K562 (cell line): Measurements from ENCODE around the gene PTPRE. TPM values are rescaled to one million over a fixed set of nuclear protein-coding genes. Genes with fewer than 3 reads are reported as not detected.

ENCODE experiments used
- ATAC-seq: fragments of 200-7000 bp; cut with Tn5 transposase; 3 replicates; pipeline ENCODE4 v1.9.1; 2020; ENCODE audit warnings: moderate library complexity
- BruUV-seq: library from RNA; stranded (reverse); fragments of 400-500 nt; replicated peaks from 2 replicates; lab custom pipeline; 2021; lab: Mats Ljungman, UMichigan
- CTCF ChIA-PET: fragments of 300-600 bp; formaldehyde crosslinking; extraction: SDS; loops from one replicate; lab custom pipeline; 2021; ENCODE audit warnings: low intra/inter-chr PET ratio; lab: Yijun Ruan, JAX
- POLR2A ChIA-PET: fragments of 300-600, 350-650 bp; sonication (Branson Sonifier 250); formaldehyde crosslinking; extraction: SDS; loops from one replicate; lab custom pipeline; 2021; ENCODE audit warnings: antibody characterized with exemption, inconsistent platforms; lab: Yijun Ruan, JAX
- DNase-seq, 4 experiments: peaks; one replicate each; pipeline versions ENCODE4 v3.0.0 to v3.0.0-alpha.2; 2011 to 2018; ENCODE audit warnings: low spot score in 3 of 4, mixed read lengths in 3 of 4; ENCODE audit errors: extremely low read depth in 1 of 4
- FAIRE-seq: peaks from 2 replicates; lab custom pipeline; 2011; peaks lifted over from hg19 to GRCh38; lab: Jason Lieb, UNC
- H2AFZ ChIP-seq: 2 replicates; pipeline ENCODE4 v1.6.0; 2011; ENCODE audit warnings: low read depth, low read length, control low read depth, inconsistent platforms
- H3K27ac ChIP-seq: fragments of 200-600 bp; 3 replicates; pipeline ENCODE4 v1.8.0; 2011; ENCODE audit warnings: low read depth, mild to moderate bottlenecking, control low read depth, inconsistent platforms, low read length, moderate library complexity, mixed read lengths; ENCODE audit errors: extremely low read depth
- H3K27me3 ChIP-seq, 2 experiments: fragments of 300-600 bp in 1 of 2; 2 replicates in 1 of 2; 3 replicates in 1 of 2; pipeline versions ENCODE4 v1.6.0 to v1.8.0; 2011; ENCODE audit warnings: inconsistent platforms in 2 of 2, low read length in 2 of 2, mild to moderate bottlenecking in 1 of 2, mixed read lengths in 1 of 2, moderate library complexity in 1 of 2; ENCODE audit not compliant: control insufficient read depth in 2 of 2, insufficient read depth in 2 of 2
- H3K36me3 ChIP-seq: fragments of 300-600 bp; 3 replicates; pipeline ENCODE4 v1.8.0; 2011; ENCODE audit warnings: mild to moderate bottlenecking, low read length, inconsistent platforms; ENCODE audit not compliant: control insufficient read depth, insufficient read depth
- H3K4me1 ChIP-seq, 2 experiments: fragments of 200-600 bp in 1 of 2; replicated peaks in 1 of 2; 2 replicates in 1 of 2; 3 replicates in 1 of 2; pipeline versions ENCODE4 v1.5.1 to v1.8.0; 2011; ENCODE audit warnings: inconsistent platforms in 2 of 2, low read length in 2 of 2, mild to moderate bottlenecking in 1 of 2, mixed read lengths in 1 of 2, moderate library complexity in 1 of 2; ENCODE audit not compliant: control insufficient read depth in 2 of 2, insufficient read depth in 2 of 2
- H3K4me2 ChIP-seq: 2 replicates; pipeline ENCODE4 v1.6.1; 2011; ENCODE audit warnings: low read length, control low read depth, inconsistent platforms, mixed read lengths; ENCODE audit not compliant: insufficient read depth
- H3K4me3 ChIP-seq: fragments of 200-600 bp; sonication (generic), shearing (Covaris generic); 2 replicates; pipeline ENCODE4 v1.5.1; 2016; ENCODE audit warnings: control low read depth, inconsistent platforms
- H3K79me2 ChIP-seq: fragments of 200-600 bp; 3 replicates; pipeline ENCODE4 v1.8.0; 2011; ENCODE audit warnings: low read length, inconsistent platforms; ENCODE audit not compliant: control insufficient read depth, insufficient read depth
- H3K9ac ChIP-seq, 2 experiments: 2 replicates each; pipeline versions ENCODE4 v1.6.0 to v1.6.1; 2011; ENCODE audit warnings: low read depth in 2 of 2, low read length in 2 of 2, control low read depth in 1 of 2, inconsistent platforms in 1 of 2, mild to moderate bottlenecking in 1 of 2, mixed read lengths in 1 of 2; ENCODE audit not compliant: insufficient read depth in 1 of 2
- H3K9me1 ChIP-seq: one replicate; pipeline ENCODE4 v1.6.0; 2011; ENCODE audit warnings: inconsistent platforms, mild to moderate bottlenecking, low read length, moderate library complexity; ENCODE audit not compliant: control insufficient read depth, insufficient read depth
- H3K9me3 ChIP-seq: replicated peaks from 2 replicates; pipeline ENCODE4 v1.5.1; 2011; ENCODE audit warnings: low read depth, low read length, inconsistent platforms; ENCODE audit not compliant: control insufficient read depth, insufficient read depth
- H4K20me1 ChIP-seq: replicated peaks from 2 replicates; pipeline ENCODE4 v1.6.1; 2011; ENCODE audit warnings: low read length, inconsistent platforms, mixed read lengths; ENCODE audit not compliant: control insufficient read depth, insufficient read depth
- RAD21 ChIP-seq, 2 experiments: fragments of 250-450 bp in 1 of 2; fragments of 450-650 bp in 1 of 2; sonication (Bioruptor Pico) in 1 of 2; formaldehyde crosslinking in 1 of 2; IDR thresholded peaks in 1 of 2; conservative IDR thresholded peaks in 1 of 2; 2 replicates each; pipeline versions ENCODE4 v1.4.0 to v1.8.0; 2020 to 2022; ENCODE audit warnings: mild to moderate bottlenecking in 2 of 2, moderate library complexity in 1 of 2
- RBFOX2 ChIP-seq: fragments of 200-400 bp; formaldehyde crosslinking; IDR thresholded peaks from 2 replicates; pipeline ENCODE4 v1.6.1; 2017; ENCODE audit warnings: low read depth, mild to moderate bottlenecking, low read length, moderate library complexity
- SMC3 ChIP-seq: conservative IDR thresholded peaks from 2 replicates; pipeline ENCODE4 v1.6.1; 2011; ENCODE audit warnings: low read depth, low read length, improper control_type of control experiment; ENCODE audit not compliant: insufficient read depth
- ZNF263 ChIP-seq: sonication (generic); formaldehyde crosslinking; IDR thresholded peaks from 2 replicates; pipeline ENCODE4 v1.8.0; 2022; ENCODE audit warnings: mild to moderate bottlenecking, missing genetic modification reagents, borderline replicate concordance
- WGBS: fragments of 100-300 bp; shearing (Covaris generic); methylation state at CpG from one replicate; pipeline ENCODE4 v1.1.6; 2016; ENCODE audit warnings: low coverage, mixed read lengths; ENCODE audit not compliant: insufficient coverage; ENCODE audit errors: missing lambda C conversion rate; 5-methylcytosine and 5-hydroxymethylcytosine counted together
- in situ Hi-C: fragments of 300-500 bp; cut with MboI; formaldehyde crosslinking; loops from 4 replicates; pipeline ENCODE4 v1.15.0; 2018; ENCODE audit warnings: inconsistent platforms, mixed read lengths
- intact Hi-C: fragments of 100-400 bp; cut with micrococcal nuclease; formaldehyde crosslinking; loops from 2 replicates; pipeline ENCODE4 v1.14.2; 2022
- polyA plus RNA-seq, 8 experiments: library from polyadenylated mRNA; depleted of rRNA in 4 of 8; stranded (reverse) in 5 of 8; unstranded in 3 of 8; fragments of >200 nt; fragmentation: Nextera tagmentation in 2 of 8; fragmentation: Illumina TruSeq in 1 of 8; extraction: Ambion mirVana in 2 of 8; extraction: Trizol in 1 of 8; gene quantifications; 2 replicates each; pipeline versions ENCODE4 v1.2.1 to v1.2.3, GENCODE V29; 2011 to 2014; ENCODE audit warnings: inconsistent platforms in 1 of 8, missing spikeins in 1 of 8
- total RNA-seq, 7 experiments: library from RNA; depleted of rRNA in 6 of 7; stranded (reverse); fragments of >200 nt in 6 of 7; fragmentation: Illumina TruSeq in 2 of 7; extraction: Trizol in 2 of 7; gene quantifications; 2 replicates each; pipeline versions ENCODE4 v1.2.1 to v1.2.3, GENCODE V29; 2011 to 2021; ENCODE audit warnings: low replicate concordance in 1 of 7
- TF ChIP-seq, protein P1 (sequence below): IDR thresholded peaks from 2 replicates; pipeline ENCODE4 v1.6.1; 2011; ENCODE audit warnings: borderline replicate concordance, low read depth, mild to moderate bottlenecking, moderate library complexity, low read length; ENCODE audit not compliant: insufficient read depth, poor library complexity, severe bottlenecking
- TF ChIP-seq, protein P2 (sequence below), 2 experiments: fragments of 450-650 bp; formaldehyde crosslinking in 1 of 2; IDR thresholded peaks; 2 replicates each; pipeline versions ENCODE4 v1.4.0 to v1.6.1; 2014 to 2020; ENCODE audit warnings: mild to moderate bottlenecking in 2 of 2, borderline replicate concordance in 1 of 2, low read depth in 1 of 2
- TF ChIP-seq, protein P3 (sequence below): fragments of 450-650 bp; formaldehyde crosslinking; IDR thresholded peaks from 2 replicates; pipeline ENCODE4 v1.4.0; 2020; ENCODE audit warnings: mild to moderate bottlenecking, moderate library complexity

PTPRE gene
- total and polyA plus RNA-seq, 9 of the 15 experiments (the other 6 are each of a cell fraction or from before 2014, with no cell fraction given): 0.01 to 0.13 (median 0.04) TPM; not detected in 4

DNA sequence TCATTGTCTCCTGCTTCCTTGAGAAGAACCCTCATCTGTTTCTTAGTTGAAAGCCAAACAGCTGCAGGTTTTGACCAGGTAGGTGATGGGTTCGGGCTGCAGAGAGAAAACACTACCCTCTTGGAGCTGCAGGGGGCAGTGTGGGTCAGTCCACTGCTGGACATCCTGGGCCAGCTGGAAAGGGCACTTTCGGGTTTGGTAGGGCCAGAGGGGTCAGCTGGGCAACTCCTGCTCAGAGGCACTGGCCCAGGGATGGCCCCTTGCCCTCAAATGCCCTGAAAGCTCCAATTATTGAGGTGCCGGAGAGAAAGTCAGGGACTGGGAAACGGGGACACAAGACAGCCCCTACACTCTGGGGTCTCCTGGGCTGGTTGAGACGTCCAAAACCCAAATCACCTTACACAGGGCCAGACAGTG, 128.7 kb downstream of the PTPRE start:
- DNase-seq: peak; percentile 23 to 64 (median 50)
- no peak overlapping the region for H2AFZ ChIP-seq
- no peaks in the 10 kb centered on the region for H3K4me1 ChIP-seq
- no peak overlapping the region for H3K4me3 ChIP-seq
- intact Hi-C loops: loop anchor here (1.0 kb wide), 1 partner anchor 34 kb away; no protein-coding TSS in a partner anchor
- FAIRE-seq: no peak
- H3K27me3 ChIP-seq: peaks cover 0 to 12% of the 10 kb centered on the region in 2 experiments; a peak in 2 of 5 replicates
- WGBS: 9% methylated on average over 4 of the region's 5 CpGs
- ATAC-seq: peak; percentile 90
- H3K9ac ChIP-seq: no peak overlapping the region
- H3K27ac ChIP-seq: no peak overlapping the region
- no peaks in the 10 kb centered on the region for H3K79me2 ChIP-seq
- no peaks in the 10 kb centered on the region for H3K9me3 ChIP-seq
- no peaks in the 10 kb centered on the region for H3K36me3 ChIP-seq
- POLR2A ChIA-PET: interaction anchor here (0.6 to 0.7 kb wide), 2 partner anchors 21 to 93 kb away, joined by 3 read pairs; no protein-coding TSS in a partner anchor
- H3K4me2 ChIP-seq: no peak overlapping the region
- no peaks in the 10 kb centered on the region; the same call in 1 of the 2 replicates for H4K20me1 ChIP-seq
- in situ Hi-C loops: no loop called here
- BruUV-seq: no TSS peak
- peaks cover 2% of the 10 kb centered on the region for H3K9me1 ChIP-seq
- CTCF ChIA-PET: interaction anchor here (1.4 to 1.8 kb wide), 2 partner anchors 34 to 115 kb away, joined by 7 to 10 read pairs; no protein-coding TSS in a partner anchor
- TF ChIP-seq ZNF263: no peak
- TF ChIP-seq, protein P1, sequence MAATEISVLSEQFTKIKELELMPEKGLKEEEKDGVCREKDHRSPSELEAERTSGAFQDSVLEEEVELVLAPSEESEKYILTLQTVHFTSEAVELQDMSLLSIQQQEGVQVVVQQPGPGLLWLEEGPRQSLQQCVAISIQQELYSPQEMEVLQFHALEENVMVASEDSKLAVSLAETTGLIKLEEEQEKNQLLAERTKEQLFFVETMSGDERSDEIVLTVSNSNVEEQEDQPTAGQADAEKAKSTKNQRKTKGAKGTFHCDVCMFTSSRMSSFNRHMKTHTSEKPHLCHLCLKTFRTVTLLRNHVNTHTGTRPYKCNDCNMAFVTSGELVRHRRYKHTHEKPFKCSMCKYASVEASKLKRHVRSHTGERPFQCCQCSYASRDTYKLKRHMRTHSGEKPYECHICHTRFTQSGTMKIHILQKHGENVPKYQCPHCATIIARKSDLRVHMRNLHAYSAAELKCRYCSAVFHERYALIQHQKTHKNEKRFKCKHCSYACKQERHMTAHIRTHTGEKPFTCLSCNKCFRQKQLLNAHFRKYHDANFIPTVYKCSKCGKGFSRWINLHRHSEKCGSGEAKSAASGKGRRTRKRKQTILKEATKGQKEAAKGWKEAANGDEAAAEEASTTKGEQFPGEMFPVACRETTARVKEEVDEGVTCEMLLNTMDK: peak; percentile 8
- TF ChIP-seq, protein P2, sequence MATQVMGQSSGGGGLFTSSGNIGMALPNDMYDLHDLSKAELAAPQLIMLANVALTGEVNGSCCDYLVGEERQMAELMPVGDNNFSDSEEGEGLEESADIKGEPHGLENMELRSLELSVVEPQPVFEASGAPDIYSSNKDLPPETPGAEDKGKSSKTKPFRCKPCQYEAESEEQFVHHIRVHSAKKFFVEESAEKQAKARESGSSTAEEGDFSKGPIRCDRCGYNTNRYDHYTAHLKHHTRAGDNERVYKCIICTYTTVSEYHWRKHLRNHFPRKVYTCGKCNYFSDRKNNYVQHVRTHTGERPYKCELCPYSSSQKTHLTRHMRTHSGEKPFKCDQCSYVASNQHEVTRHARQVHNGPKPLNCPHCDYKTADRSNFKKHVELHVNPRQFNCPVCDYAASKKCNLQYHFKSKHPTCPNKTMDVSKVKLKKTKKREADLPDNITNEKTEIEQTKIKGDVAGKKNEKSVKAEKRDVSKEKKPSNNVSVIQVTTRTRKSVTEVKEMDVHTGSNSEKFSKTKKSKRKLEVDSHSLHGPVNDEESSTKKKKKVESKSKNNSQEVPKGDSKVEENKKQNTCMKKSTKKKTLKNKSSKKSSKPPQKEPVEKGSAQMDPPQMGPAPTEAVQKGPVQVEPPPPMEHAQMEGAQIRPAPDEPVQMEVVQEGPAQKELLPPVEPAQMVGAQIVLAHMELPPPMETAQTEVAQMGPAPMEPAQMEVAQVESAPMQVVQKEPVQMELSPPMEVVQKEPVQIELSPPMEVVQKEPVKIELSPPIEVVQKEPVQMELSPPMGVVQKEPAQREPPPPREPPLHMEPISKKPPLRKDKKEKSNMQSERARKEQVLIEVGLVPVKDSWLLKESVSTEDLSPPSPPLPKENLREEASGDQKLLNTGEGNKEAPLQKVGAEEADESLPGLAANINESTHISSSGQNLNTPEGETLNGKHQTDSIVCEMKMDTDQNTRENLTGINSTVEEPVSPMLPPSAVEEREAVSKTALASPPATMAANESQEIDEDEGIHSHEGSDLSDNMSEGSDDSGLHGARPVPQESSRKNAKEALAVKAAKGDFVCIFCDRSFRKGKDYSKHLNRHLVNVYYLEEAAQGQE (IDR thresholded peaks at IDR 0.05; ENCODE audit: borderline replicate concordance): peak; percentile 27; the same call in 1 of the 2 replicates
- TF ChIP-seq, protein P2 (CRISPR knock-in tag; IDR thresholded peaks at IDR 0.05; ENCODE audit: low read depth): no peak
- peak; percentile 35; the same call in 1 of the 2 replicates for TF ChIP-seq SMC3
- TF ChIP-seq, protein P3, sequence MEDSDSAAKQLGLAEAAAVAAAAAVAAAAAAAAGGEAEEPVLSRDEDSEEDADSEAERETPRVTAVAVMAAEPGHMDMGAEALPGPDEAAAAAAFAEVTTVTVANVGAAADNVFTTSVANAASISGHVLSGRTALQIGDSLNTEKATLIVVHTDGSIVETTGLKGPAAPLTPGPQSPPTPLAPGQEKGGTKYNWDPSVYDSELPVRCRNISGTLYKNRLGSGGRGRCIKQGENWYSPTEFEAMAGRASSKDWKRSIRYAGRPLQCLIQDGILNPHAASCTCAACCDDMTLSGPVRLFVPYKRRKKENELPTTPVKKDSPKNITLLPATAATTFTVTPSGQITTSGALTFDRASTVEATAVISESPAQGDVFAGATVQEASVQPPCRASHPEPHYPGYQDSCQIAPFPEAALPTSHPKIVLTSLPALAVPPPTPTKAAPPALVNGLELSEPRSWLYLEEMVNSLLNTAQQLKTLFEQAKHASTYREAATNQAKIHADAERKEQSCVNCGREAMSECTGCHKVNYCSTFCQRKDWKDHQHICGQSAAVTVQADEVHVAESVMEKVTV (CRISPR knock-in tag): 0 out of 2 replicates have a peak, but pooled peaks have one; percentile 17
- TF ChIP-seq RAD21 (CRISPR knock-in tag; conservative IDR thresholded peaks at IDR 0.05 in 1 of 2, IDR thresholded peaks at IDR 0.05 in 1 of 2): peak; percentile 50 to 63
- TF ChIP-seq RBFOX2: no peak
